Psoas muscle (tissue), 8 donors: ENCODE data around the gene KCNT2. TPM values are rescaled to one million over a fixed set of nuclear protein-coding genes. Genes with fewer than 3 reads are reported as not detected.
A peak's percentile ranks its signal among the peaks of the same experiment; 100 is the strongest.

Experiments
- ATAC-seq, 4 donors: fragments of 200-7000 bp; cut with Tn5 transposase; one replicate each; pipeline ENCODE4 v1.9.1; 2020; ENCODE audit warnings: moderate library complexity in 3 of 4, mild to moderate bottlenecking in 2 of 4
- DNase-seq, 2 donors: peaks; one replicate each; pipeline ENCODE4 v3.0.0-alpha.2; 2020
- H3K27ac ChIP-seq: fragments of 200-600 bp; one replicate; pipeline ENCODE4 v1.8.0; 2022
- H3K27me3 ChIP-seq, 3 donors: fragments of 200-600 bp in 1 of 3; one replicate each; pipeline versions ENCODE4 v1.6.1 to v1.8.0; 2013 to 2022; ENCODE audit warnings: low read length in 2 of 3, mild to moderate bottlenecking in 2 of 3, moderate library complexity in 1 of 3; ENCODE audit not compliant: insufficient read depth in 3 of 3
- H3K36me3 ChIP-seq, 2 donors: fragments of 200-600 bp in 1 of 2; one replicate each; pipeline versions ENCODE4 v1.6.1 to v1.8.0; 2013 to 2022; ENCODE audit warnings: low read depth in 1 of 2, mild to moderate bottlenecking in 1 of 2, moderate library complexity in 1 of 2; ENCODE audit not compliant: insufficient read depth in 1 of 2
- H3K4me1 ChIP-seq: fragments of 200-600 bp; one replicate; pipeline ENCODE4 v1.8.0; 2022
- H3K4me3 ChIP-seq: fragments of 200-600 bp; one replicate; pipeline ENCODE4 v1.8.0; 2022; ENCODE audit warnings: mild to moderate bottlenecking
- H3K9me3 ChIP-seq: fragments of 200-600 bp; one replicate; pipeline ENCODE4 v1.8.0; 2022
- CTCF ChIP-seq: fragments of 200-600 bp; IDR thresholded peaks from one replicate; pipeline ENCODE4 v1.8.0; 2022; ENCODE audit warnings: antibody characterized with exemption
- WGBS, 3 donors: extraction: QIAGEN DNeasy Blood & Tissue Kit; methylation state at CpG; one replicate each; pipeline versions ENCODE4 v1.1.6 to v1.1.7; 2013; 5-methylcytosine and 5-hydroxymethylcytosine counted together
- intact Hi-C, 2 donors: fragments of 100-400 bp; cut with DNase I; formaldehyde crosslinking; loops; one replicate each; pipeline versions ENCODE4 v1.11.0 to v1.14.2; 2022
- polyA plus RNA-seq, 3 donors: library from polyadenylated mRNA; stranded (reverse); fragments of 200-250 nt; gene quantifications; one replicate each; pipeline ENCODE4 v1.2.3, GENCODE V29; 2013
- total RNA-seq, 4 donors: library from RNA; stranded (reverse); fragmentation: NEBNext Ultra II Directional in 2 of 4; extraction: Animal tissue kit (Norgen Biotek cat#: 25700) in 2 of 4; gene quantifications; one replicate each; pipeline versions ENCODE4 v1.2.1 to v1.2.4, GENCODE V29; 2021 to 2023
- donor health status: healthy with polysubstance abuse.
- donor health status: DM: no; HTN: no; CAD: no; lungs with moderate emphysema.
- donor health status: Bipolar disorder and iron deficiency.
- donor health status: healthy.
- donor health status: DM: yes; HTN: yes; CAD: no.
- donor health status: DM: no; HTN: no; CAD: no.
- donor health status: DM: no; HTN: no; CAD: no.
- donor health status: DM: yes; HTN: yes; CAD: no.

KCNT2 gene
- total and polyA plus RNA-seq, 7 donors = 0.04 to 1.2 (median 0.12) TPM

- intact Hi-C loops = no loop called here
- no peak for TF ChIP-seq CTCF
- Histone ChIP-seq H3K36me3 (no peaks in the 10 kb centered on the region), H3K4me3 (no peak overlapping the region), H3K4me1 (no peaks in the 10 kb centered on the region), H3K27ac (no peak overlapping the region), H3K27me3 (peaks cover 0 to 7% (median 0%) of the 10 kb centered on the region in 3 donors), H3K9me3 (no peaks in the 10 kb centered on the region)
- ATAC-seq = no peak
- WGBS, 3 donors = 75 to 83% (median 77%) methylated on average over 3 of the region's 3 CpGs
- DNase-seq = no peak
Observed at GRCh38 chr1:196611873-196612272, 3.6 kb upstream of the KCNT2 start.

- no peak overlapping the region for H3K27ac ChIP-seq
- no peaks in the 10 kb centered on the region for H3K36me3 ChIP-seq
- no peak for TF ChIP-seq CTCF
- peak overlapping the region; percentile 56 for H3K4me3 ChIP-seq
- DNase-seq (no peak), ATAC-seq (peak in 3 of 4 donors; percentile 15 to 16 (median 16))
- 43 to 47% (median 45%) methylated on average over 10 of the region's 10 CpGs for WGBS, 3 donors
- intact Hi-C loops = no loop called here
- H3K9me3 ChIP-seq = no peaks in the 10 kb centered on the region
- peaks cover 0 to 7% (median 0%) of the 10 kb centered on the region in 3 donors for H3K27me3 ChIP-seq
- no peaks in the 10 kb centered on the region for H3K4me1 ChIP-seq
Observed at GRCh38 chr1:196609370-196609737, 1.1 kb upstream of the KCNT2 start.

GRCh38 chr1:196607981-196608380, 259 bp downstream of the KCNT2 start:
- Histone ChIP-seq H3K4me3 (peak overlapping the region; percentile 56), H3K4me1 (no peaks in the 10 kb centered on the region), H3K27ac (no peak overlapping the region), H3K9me3 (no peaks in the 10 kb centered on the region), H3K27me3 (peaks cover 0 to 7% (median 0%) of the 10 kb centered on the region in 3 donors), H3K36me3 (no peaks in the 10 kb centered on the region)
- WGBS, 3 donors = 0 to 2% (median 1%) methylated on average over 8 of the region's 8 CpGs
- DNase-seq (no peak), ATAC-seq (peak in 1 of 4 donors; percentile 22)
- intact Hi-C loops = no loop called here
- no peak for TF ChIP-seq CTCF

GRCh38 chr1:196603651-196604050, 4.6 kb downstream of the KCNT2 start:
- no peaks in the 10 kb centered on the region for H3K9me3 ChIP-seq
- peaks cover 0 to 7% (median 0%) of the 10 kb centered on the region in 3 donors for H3K27me3 ChIP-seq
- ATAC-seq = no peak
- no peak for TF ChIP-seq CTCF
- intact Hi-C loops = no loop called here
- H3K36me3 ChIP-seq = no peaks in the 10 kb centered on the region
- no peak for DNase-seq
- no peaks in the 10 kb centered on the region for H3K4me1 ChIP-seq
- no peak overlapping the region for H3K4me3 ChIP-seq
- no peak overlapping the region for H3K27ac ChIP-seq
